GM18873 (cell line): ENCODE results near the gene KDM7A.
"Not testable (repeated sequence)": the region's sequence is repeated elsewhere in the genome, so short reads cannot be mapped to it uniquely, and the experiment has no call there.

Source experiments
- ATAC-seq: cut with Tn5 transposase; IDR thresholded peaks from one replicate; pipeline ENCODE4 v1.9.1; 2021; ENCODE audit warnings: mild to moderate bottlenecking, moderate library complexity, moderate number of reproducible peaks; ENCODE audit not compliant: unreplicated experiment, low FRiP score

The KDM7A gene

GRCh38 chr7:140176811-140177702, at the start of gene KDM7A:
Gene KDM7A, minus strand, starts transcription at chr7:140176983. Its CDS starts 46 bp downstream, at chr7:140176937.
- ATAC-seq: peak; percentile 40

GRCh38 chr7:140225562-140226249, 48.9 kb upstream of the KDM7A start:
- no peak for ATAC-seq

- no peak for ATAC-seq
These were observed 46.9 kb upstream of the KDM7A start for GRCh38 chr7:140223515-140224221.

- ATAC-seq: no peak
These were observed 46.0 kb upstream of the KDM7A start for GRCh38 chr7:140222814-140223213.

GRCh38 chr7:140219672-140220524, 43.1 kb upstream of the KDM7A start:
- ATAC-seq: no peak

- ATAC-seq: no peak
These were observed 41.9 kb upstream of the KDM7A start for GRCh38 chr7:140218656-140219055.

GRCh38 chr7:140217750-140218501, 41.1 kb upstream of the KDM7A start:
- ATAC-seq: no peak

- no peak for ATAC-seq
These were observed 38.5 kb upstream of the KDM7A start for GRCh38 chr7:140215281-140215680.

GRCh38 chr7:140214075-140214684, 37.4 kb upstream of the KDM7A start:
- no peak for ATAC-seq

- no peak for ATAC-seq
These were observed 36.9 kb upstream of the KDM7A start for GRCh38 chr7:140213684-140214074.

- ATAC-seq: peak; percentile 66
These were observed 35.5 kb upstream of the KDM7A start for GRCh38 chr7:140212100-140212881.

- ATAC-seq: no peak
These were observed 34.9 kb upstream of the KDM7A start for GRCh38 chr7:140211698-140212097.

GRCh38 chr7:140209866-140210609, 33.3 kb upstream of the KDM7A start:
- peak; percentile 87 for ATAC-seq

GRCh38 chr7:140206616-140207389, 30.0 kb upstream of the KDM7A start:
- ATAC-seq: no peak

GRCh38 chr7:140205600-140205999, 28.8 kb upstream of the KDM7A start:
- no peak for ATAC-seq

- ATAC-seq: no peak
These were observed 26.8 kb upstream of the KDM7A start for GRCh38 chr7:140203556-140203955.

GRCh38 chr7:140202942-140203341, 26.2 kb upstream of the KDM7A start:
- not testable (repeated sequence) for ATAC-seq
